ENCODE measurements around the gene WASL.

Gene WASL

DNA sequence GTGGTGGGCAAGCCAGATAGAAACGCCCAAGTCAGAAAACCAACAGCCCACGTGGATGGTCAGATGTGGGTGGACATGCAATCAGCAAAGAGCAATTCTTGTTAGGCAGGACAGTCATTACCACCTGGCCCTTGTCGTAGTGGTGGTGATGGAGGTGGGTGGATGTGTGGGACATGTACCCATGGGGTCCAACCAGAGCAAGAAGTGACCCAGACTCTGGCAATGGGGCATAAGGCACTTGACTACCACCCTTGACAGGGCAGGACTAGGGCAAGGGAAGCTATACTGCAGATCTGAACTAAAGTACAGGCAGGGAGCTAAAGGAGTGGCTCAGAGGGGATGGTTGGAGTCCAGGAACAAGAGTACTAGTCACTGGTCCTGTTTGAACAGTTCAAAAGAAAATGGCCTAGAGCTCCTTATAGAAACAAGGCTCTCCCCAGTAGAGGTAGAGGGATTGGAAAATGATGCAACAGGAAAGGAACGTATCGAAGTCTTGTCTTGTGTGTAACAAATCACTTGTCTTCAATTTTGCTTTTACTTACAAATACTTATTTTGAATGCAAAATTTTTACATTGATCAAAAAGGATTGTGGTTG is 75.6 kb downstream of the WASL start:
- no peak for DNase-seq
- in situ Hi-C loops (cut with MboI; ENCODE audit: low pct_unique_long_range_greater_than_20kb, low sequenced_read_pairs), result loop anchor here (10.0 kb wide), 1 partner anchor 192 kb away; no protein-coding TSS in a partner anchor

- in situ Hi-C loops (cut with MboI; ENCODE audit: low pct_unique_long_range_greater_than_20kb, low sequenced_read_pairs), result no loop called here
- DNase-seq, result no peak
These were observed 79.3 kb downstream of the WASL start for GRCh38 chr7:123669485-123669884.

GRCh38 chr7:123666492-123666891 is 82.3 kb downstream of the WASL start:
- no peak for DNase-seq
- in situ Hi-C loops (cut with MboI; ENCODE audit: low pct_unique_long_range_greater_than_20kb, low sequenced_read_pairs), result no loop called here

DNA sequence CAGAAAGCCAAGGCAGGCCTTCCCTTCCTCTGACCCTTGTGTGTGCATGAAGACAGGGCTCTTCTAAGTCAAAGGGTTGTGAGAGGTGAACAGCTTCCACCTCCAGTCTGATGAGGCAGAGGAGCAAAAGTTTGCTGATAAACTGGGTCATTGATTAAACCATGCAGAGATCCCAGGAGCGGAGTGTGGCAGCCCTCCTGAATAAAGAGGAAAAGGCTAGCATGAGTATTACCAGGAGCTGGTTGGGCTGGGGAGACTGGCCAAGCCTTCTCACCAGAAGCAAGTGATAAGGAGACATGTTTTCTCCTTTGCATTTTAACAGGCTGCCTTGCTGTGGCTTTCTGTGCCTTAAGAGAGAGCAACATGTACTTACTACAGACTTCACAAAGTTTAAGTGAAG is 82.9 kb downstream of the WASL start:
- no peak for DNase-seq
- in situ Hi-C loops (cut with MboI; ENCODE audit: low pct_unique_long_range_greater_than_20kb, low sequenced_read_pairs), result no loop called here

GRCh38 chr7:123665157-123665556 is 83.6 kb downstream of the WASL start:
- DNase-seq, result no peak
- in situ Hi-C loops (cut with MboI; ENCODE audit: low pct_unique_long_range_greater_than_20kb, low sequenced_read_pairs), result no loop called here

GRCh38 chr7:123663200-123663599 is 85.6 kb downstream of the WASL start:
- in situ Hi-C loops (cut with MboI; ENCODE audit: low pct_unique_long_range_greater_than_20kb, low sequenced_read_pairs), result no loop called here
- DNase-seq, result no peak

DNA sequence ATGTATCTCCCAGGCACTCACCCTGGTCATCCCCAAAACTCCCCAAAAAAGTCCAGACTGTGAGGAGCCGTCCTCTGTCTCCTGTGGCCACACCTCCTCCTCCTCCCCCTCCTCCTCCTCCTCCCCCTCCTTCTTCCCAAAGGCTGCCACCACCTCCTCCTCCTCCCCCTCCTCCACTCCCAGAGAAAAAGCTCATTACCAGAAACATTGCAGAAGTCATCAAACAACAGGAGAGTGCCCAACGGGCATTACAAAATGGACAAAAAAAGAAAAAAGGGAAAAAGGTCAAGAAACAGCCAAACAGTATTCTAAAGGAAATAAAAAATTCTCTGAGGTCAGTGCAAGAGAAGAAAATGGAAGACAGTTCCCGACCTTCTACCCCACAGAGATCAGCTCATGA is 86.0 kb downstream of the WASL start:
- DNase-seq, result no peak
- in situ Hi-C loops (cut with MboI; ENCODE audit: low pct_unique_long_range_greater_than_20kb, low sequenced_read_pairs), result no loop called here

DNA sequence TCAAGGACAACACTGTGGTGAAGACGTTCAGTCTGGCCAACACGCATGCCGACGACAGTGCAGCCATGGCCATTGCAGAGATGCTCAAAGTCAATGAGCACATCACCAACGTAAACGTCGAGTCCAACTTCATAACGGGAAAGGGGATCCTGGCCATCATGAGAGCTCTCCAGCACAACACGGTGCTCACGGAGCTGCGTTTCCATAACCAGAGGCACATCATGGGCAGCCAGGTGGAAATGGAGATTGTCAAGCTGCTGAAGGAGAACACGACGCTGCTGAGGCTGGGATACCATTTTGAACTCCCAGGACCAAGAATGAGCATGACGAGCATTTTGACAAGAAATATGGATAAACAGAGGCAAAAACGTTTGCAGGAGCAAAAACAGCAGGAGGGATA is 86.5 kb downstream of the WASL start:
- no peak for DNase-seq
- in situ Hi-C loops (cut with MboI; ENCODE audit: low pct_unique_long_range_greater_than_20kb, low sequenced_read_pairs), result no loop called here

DNA sequence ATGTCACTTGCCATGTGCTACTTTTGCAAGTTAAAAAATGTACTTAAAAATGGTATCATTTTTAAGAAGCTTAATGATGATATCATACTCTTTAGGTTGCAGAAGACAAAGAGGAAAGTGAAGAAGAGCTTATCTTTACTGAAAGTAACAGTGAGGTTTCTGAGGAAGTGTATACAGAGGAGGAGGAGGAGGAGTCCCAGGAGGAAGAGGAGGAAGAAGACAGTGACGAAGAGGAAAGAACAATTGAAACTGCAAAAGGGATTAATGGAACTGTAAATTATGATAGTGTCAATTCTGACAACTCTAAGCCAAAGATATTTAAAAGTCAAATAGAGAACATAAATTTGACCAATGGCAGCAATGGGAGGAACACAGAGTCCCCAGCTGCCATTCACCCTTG is 87.0 kb downstream of the WASL start:
- no peak for DNase-seq
- in situ Hi-C loops (cut with MboI; ENCODE audit: low pct_unique_long_range_greater_than_20kb, low sequenced_read_pairs), result no loop called here

DNA sequence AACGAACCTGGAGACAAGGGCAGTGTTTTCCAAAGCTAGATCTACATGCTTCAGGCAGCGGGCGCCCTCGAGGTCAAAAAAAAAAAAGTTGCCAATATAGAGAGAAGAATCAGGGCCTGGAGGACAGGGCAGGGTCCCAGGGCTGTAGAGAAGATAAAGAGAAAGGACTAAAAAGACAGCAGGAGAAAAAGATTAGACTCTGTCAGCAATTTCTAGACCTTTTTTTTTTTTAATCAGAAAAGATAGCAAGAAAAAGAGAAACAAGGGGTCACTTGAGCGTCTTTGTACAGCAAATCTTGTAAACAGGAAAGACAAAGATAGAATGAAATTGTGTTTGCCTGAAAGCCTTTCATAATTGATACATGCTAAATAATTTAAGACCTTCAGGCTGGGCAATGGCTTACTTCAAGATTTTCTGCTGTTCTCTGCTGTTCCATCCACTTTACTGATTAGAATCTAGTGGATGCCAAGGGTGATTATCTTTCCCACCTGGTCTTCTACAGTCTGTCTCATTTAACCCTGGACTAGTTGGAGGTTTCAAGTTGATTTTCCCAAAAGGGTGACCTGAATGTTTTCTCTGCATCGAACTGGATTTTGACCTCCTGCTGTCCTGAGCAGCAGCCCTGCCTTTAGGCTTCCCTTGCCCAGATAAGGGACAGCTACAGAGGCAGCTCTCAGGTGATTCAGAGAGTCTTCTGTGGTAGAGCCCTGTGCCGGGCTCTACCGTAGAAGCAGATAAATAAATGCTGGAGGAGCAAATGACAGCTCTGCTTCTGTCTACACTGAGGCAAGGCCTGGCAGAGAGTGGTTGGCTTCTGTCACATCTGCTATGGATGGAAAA is 88.1 kb downstream of the WASL start:
- in situ Hi-C loops (cut with MboI; ENCODE audit: low pct_unique_long_range_greater_than_20kb, low sequenced_read_pairs), result no loop called here
- no peak for DNase-seq

DNA sequence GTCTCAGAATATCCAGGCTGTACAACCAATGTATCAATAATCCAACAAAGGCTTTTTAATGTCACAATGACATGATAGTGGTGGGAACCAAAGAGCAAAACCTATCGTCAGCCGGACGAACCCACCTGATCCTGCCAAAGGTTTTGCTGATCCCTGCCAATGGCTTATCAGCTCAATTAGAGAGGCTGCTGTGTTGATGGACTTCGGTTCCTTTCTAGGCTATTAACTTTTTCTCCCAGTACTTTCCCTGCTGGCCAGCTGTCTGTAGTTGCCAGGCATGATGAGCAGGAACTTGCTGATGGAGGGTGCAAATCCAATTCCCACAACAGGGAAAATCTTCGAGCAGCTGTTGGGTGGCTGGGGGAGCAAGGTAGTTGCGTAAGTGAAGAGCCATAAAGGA is 90.8 kb downstream of the WASL start:
- DNase-seq, result no peak
- in situ Hi-C loops (cut with MboI; ENCODE audit: low pct_unique_long_range_greater_than_20kb, low sequenced_read_pairs), result no loop called here

DNA sequence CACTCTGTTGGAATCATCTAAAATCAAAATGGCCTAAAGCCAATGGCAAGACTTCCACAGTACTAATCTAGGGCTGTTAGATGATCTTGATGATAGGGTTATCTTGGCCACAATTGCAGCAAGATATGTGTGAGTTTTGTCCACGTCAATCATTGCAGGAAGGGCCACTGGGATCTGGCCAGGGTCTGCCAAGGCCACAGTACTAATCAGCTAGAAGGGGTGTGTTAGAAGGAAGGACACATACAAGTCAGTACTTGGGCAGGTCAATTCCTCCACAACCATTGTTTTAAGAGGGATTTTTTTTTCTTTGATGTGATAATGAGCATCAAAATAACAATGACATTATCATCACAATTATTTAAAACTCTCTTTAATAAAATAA is 91.5 kb downstream of the WASL start:
- DNase-seq, result no peak
- in situ Hi-C loops (cut with MboI; ENCODE audit: low pct_unique_long_range_greater_than_20kb, low sequenced_read_pairs), result no loop called here

GRCh38 chr7:123656544-123657303 is 92.1 kb downstream of the WASL start:
- DNase-seq, result no peak
- in situ Hi-C loops (cut with MboI; ENCODE audit: low pct_unique_long_range_greater_than_20kb, low sequenced_read_pairs), result no loop called here

- DNase-seq, result no peak
- in situ Hi-C loops (cut with MboI; ENCODE audit: low pct_unique_long_range_greater_than_20kb, low sequenced_read_pairs), result no loop called here
These were observed 93.2 kb downstream of the WASL start, which contains the start of gene LMOD2 for GRCh38 chr7:123655614-123656013. Gene LMOD2 (plus strand): TSS chr7:123655866. CDS start chr7:123655964, 98 bp downstream.

DNA sequence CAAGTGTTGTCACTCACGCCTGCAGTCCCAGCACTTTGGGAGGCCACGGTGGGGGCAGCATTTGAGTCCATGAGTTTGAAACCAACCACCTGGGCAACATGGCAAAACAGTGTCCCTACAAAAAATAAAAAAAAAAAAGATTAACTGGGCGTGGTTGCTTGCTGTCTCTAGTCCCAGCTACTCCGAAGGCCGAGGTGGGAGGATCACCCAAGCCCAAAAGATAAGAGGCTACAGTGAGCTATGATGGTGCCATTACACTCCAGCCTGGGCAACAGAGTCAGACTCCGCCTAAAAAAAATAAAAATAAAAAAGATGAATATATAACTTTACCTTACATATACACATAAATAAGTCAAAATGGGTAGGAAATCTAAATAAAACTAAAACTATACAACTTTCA is 95.6 kb downstream of the WASL start:
- no peak for DNase-seq
- in situ Hi-C loops (cut with MboI; ENCODE audit: low pct_unique_long_range_greater_than_20kb, low sequenced_read_pairs), result no loop called here

DNA sequence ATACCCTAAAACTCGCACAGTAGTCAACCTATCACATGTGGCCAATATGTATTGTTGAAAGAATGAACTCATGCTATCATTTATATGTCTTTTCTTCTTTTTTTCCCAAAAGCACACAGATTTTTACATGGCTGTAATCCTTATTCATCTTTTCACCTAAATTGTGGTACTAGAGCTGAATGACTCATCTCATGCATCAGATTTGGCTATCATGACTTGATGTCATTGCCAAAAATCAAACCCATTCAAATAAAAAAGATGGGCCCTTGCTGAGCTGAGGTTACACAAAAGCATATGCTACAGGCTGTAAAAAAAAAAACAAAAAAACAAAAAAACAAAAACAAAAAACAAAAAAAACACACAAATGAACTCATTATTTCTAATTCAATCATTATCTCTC is 96.4 kb downstream of the WASL start:
- in situ Hi-C loops (cut with MboI; ENCODE audit: low pct_unique_long_range_greater_than_20kb, low sequenced_read_pairs), result no loop called here
- DNase-seq, result no peak

- in situ Hi-C loops (cut with MboI; ENCODE audit: low pct_unique_long_range_greater_than_20kb, low sequenced_read_pairs), result no loop called here
- no peak for DNase-seq
These were observed 98.2 kb downstream of the WASL start for GRCh38 chr7:123650595-123650994.

DNA sequence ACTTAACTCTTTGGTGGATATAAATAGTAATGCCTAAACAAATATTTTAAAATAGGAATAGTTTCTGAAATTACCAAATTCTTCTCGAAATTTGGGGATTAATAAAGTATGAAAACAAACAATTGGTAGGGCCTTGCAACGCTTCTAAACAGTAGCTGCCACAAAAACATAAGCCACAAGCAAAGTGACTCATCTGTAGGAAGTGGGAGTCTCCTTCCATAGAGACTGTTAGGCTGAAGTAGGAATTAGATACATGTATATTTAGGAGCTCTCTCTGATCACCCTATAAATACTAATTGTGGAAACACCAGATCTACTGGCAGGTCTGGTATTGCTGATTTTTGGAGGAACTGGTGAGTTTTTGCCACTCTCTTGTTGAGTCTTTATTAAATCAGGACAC is 98.8 kb downstream of the WASL start:
- in situ Hi-C loops (cut with MboI; ENCODE audit: low pct_unique_long_range_greater_than_20kb, low sequenced_read_pairs), result no loop called here
- no peak for DNase-seq

GRCh38 chr7:123647106-123647730 is 101.6 kb downstream of the WASL start:
- in situ Hi-C loops (cut with MboI; ENCODE audit: low pct_unique_long_range_greater_than_20kb, low sequenced_read_pairs), result no loop called here
- DNase-seq, result no peak

GRCh38 chr7:123645516-123645915 is 103.3 kb downstream of the WASL start:
- in situ Hi-C loops (cut with MboI; ENCODE audit: low pct_unique_long_range_greater_than_20kb, low sequenced_read_pairs), result no loop called here
- DNase-seq, result no peak

All from KBM-7 (cell line).